LNCaP clone FGC (cell line): ENCODE measurements around the gene EML2.

Experiments used
- DNase-seq: peaks from one replicate; pipeline ENCODE4 v3.0.0-alpha.2; 2011; ENCODE audit warnings: low read depth
- H3K4me3 ChIP-seq: 2 replicates; pipeline ENCODE4 v1.5.1; 2011; ENCODE audit warnings: mild to moderate bottlenecking, low read depth, low read length, control low read depth
- CTCF ChIP-seq: IDR thresholded peaks from 2 replicates; pipeline ENCODE4 v1.5.1; 2012; ENCODE audit warnings: mild to moderate bottlenecking; ENCODE audit not compliant: control insufficient read depth, insufficient read depth; ENCODE audit errors: extremely low read depth

The EML2 gene

GRCh38 chr19:45575216-45575615 is 64.0 kb downstream of the EML2 start:
- no peak for DNase-seq
- no peak for TF ChIP-seq CTCF
- H3K4me3 ChIP-seq: no peak overlapping the region

DNA sequence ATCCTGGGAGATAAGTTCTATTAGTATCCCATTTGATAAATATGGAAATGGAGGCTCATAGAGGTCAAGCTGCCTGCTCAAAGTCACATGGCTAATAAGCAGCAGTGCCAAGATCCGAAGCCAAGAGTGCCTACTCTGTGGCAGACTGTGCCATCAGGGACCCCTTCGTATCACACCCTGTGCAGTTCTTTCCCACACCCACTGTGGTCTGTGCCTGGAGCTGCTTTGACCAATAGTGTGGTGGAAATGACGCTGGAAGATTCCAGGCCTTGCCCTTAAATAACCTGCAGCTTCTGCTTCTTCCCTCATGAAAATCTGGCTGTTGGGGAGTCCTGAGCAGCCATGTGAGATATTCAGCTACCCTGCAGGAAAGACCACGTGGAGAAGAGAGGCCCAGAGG is 64.7 kb downstream of the EML2 start:
- H3K4me3 ChIP-seq: no peak overlapping the region
- TF ChIP-seq CTCF: no peak
- no peak for DNase-seq

- no peak overlapping the region for H3K4me3 ChIP-seq
- no peak for TF ChIP-seq CTCF
- DNase-seq: no peak
Observed at GRCh38 chr19:45571457-45572220, 67.6 kb downstream of the EML2 start.

GRCh38 chr19:45569619-45570421 is 69.4 kb downstream of the EML2 start:
- no peak for DNase-seq
- H3K4me3 ChIP-seq: no peak overlapping the region
- peak; percentile 30; the same call in 1 of the 2 replicates for TF ChIP-seq CTCF

- no peak overlapping the region for H3K4me3 ChIP-seq
- DNase-seq: no peak
- TF ChIP-seq CTCF: no peak
Observed at GRCh38 chr19:45568732-45569131, 70.5 kb downstream of the EML2 start.

GRCh38 chr19:45567609-45568008 is 71.6 kb downstream of the EML2 start:
- peak; percentile 84 for DNase-seq
- no peak for TF ChIP-seq CTCF
- no peak overlapping the region for H3K4me3 ChIP-seq
